DND-41 (cell line): ENCODE data around the gene SHROOM3.

Experiments
- ATAC-seq: fragments of 200-7000 bp; cut with Tn5 transposase; 3 replicates; pipeline ENCODE4 v1.9.1; 2021; ENCODE audit warnings: low read depth; ENCODE audit not compliant: insufficient read depth
- DNase-seq: peaks from one replicate; pipeline ENCODE4 v3.0.0-alpha.2; 2020
- H2AFZ ChIP-seq: 2 replicates; pipeline ENCODE4 v1.6.0; 2012; ENCODE audit warnings: low read depth, low read length
- H3K27ac ChIP-seq: 2 replicates; pipeline ENCODE4 v1.5.1; 2012; ENCODE audit warnings: low read length, inconsistent platforms
- H3K27me3 ChIP-seq: fragments of 200-600 bp; sonication (generic); 2 replicates; pipeline ENCODE4 v1.6.0; 2012; ENCODE audit warnings: low read length, mild to moderate bottlenecking, inconsistent platforms; ENCODE audit not compliant: insufficient read depth, poor library complexity
- H3K36me3 ChIP-seq: 2 replicates; pipeline ENCODE4 v1.5.1; 2012; ENCODE audit warnings: low read length, inconsistent platforms; ENCODE audit not compliant: insufficient read depth
- H3K4me1 ChIP-seq: 2 replicates; pipeline ENCODE4 v1.5.1; 2012; ENCODE audit warnings: mild to moderate bottlenecking, low read length; ENCODE audit not compliant: insufficient read depth
- H3K4me2 ChIP-seq: 2 replicates; pipeline ENCODE4 v1.6.0; 2012; ENCODE audit warnings: mild to moderate bottlenecking, moderate library complexity, low read length, inconsistent platforms; ENCODE audit not compliant: insufficient read depth
- H3K4me3 ChIP-seq, 2 experiments: fragments of 200-600 bp in 1 of 2; shearing (Covaris generic) in 1 of 2; 2 replicates each; pipeline ENCODE4 v1.5.1; 2012 to 2016; ENCODE audit warnings: inconsistent platforms in 2 of 2, low read length in 2 of 2, mild to moderate bottlenecking in 2 of 2, low read depth in 1 of 2, moderate library complexity in 1 of 2
- H3K79me2 ChIP-seq: 2 replicates; pipeline ENCODE4 v1.6.0; 2012; ENCODE audit warnings: low read length, inconsistent platforms; ENCODE audit not compliant: insufficient read depth
- H3K9ac ChIP-seq: 2 replicates; pipeline ENCODE4 v1.6.0; 2012; ENCODE audit warnings: low read depth, mild to moderate bottlenecking, inconsistent platforms, low read length, moderate library complexity
- H3K9me3 ChIP-seq: 2 replicates; pipeline ENCODE4 v1.5.1; 2012; ENCODE audit warnings: low read length, moderate library complexity, mild to moderate bottlenecking, inconsistent platforms; ENCODE audit not compliant: insufficient read depth, severe bottlenecking
- H4K20me1 ChIP-seq: 2 replicates; pipeline ENCODE4 v1.6.0; 2012; ENCODE audit warnings: low read length; ENCODE audit not compliant: insufficient read depth
- EZH2 ChIP-seq: IDR thresholded peaks from 3 replicates; pipeline ENCODE4 v1.6.1; 2012; ENCODE audit warnings: borderline replicate concordance, low read depth, mild to moderate bottlenecking, moderate library complexity, low read length, inconsistent platforms; ENCODE audit not compliant: severe bottlenecking
- TF ChIP-seq, protein P1 (sequence below): IDR thresholded peaks from 2 replicates; pipeline ENCODE4 v1.5.1; 2012; ENCODE audit warnings: borderline replicate concordance, low read length, moderate library complexity, mild to moderate bottlenecking; ENCODE audit not compliant: poor library complexity, severe bottlenecking; ENCODE audit errors: extremely low read depth

The SHROOM3 gene

DNA sequence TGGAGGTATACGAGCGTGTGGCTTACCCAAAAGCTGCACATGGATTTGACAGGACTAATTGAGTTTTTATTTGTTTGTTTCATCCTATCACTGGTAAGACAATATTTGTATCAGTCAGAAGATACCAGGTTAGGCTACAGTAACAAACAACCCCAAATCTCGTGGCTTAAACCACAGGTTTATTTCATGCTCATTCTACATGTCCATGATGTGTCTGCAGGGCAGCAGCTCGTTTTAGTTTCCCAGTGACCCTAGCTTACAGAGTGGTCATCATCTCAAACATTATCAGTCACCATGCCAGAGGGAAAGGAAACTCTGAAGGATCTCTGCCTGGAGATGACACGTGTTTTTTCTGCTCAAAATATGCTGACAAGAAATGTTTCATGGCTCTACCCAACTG lies 108.3 kb downstream of the SHROOM3 start:
- DNase-seq = no peak

DNA sequence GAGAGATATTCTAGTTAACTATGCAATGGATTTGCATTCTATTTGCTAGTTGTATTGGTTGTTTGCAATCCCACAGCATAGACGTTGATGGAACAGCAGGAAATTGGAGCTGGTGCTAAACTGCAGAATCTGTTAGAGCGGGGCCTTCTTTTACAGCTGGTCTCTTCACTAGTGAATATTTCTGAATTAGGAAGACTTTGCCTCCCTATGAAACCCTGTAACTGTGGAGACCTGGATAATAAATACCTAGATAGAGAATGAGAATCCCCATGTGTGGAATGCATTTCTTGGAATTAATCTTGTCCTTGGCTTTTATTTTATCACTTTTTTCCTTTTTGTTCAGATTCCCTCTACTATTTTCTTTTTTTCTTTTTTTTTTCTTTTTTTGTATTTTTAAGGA lies 109.7 kb downstream of the SHROOM3 start:
- Histone ChIP-seq H3K4me1 (no peaks in the 10 kb centered on the region), H3K4me3 (no peak overlapping the region), H3K27ac (no peak overlapping the region), H3K4me2 (no peak overlapping the region), H3K27me3 (no peaks in the 10 kb centered on the region), H3K36me3 (no peaks in the 10 kb centered on the region), H4K20me1 (no peaks in the 10 kb centered on the region), H2AFZ (no peak overlapping the region), H3K9me3 (no peaks in the 10 kb centered on the region), H3K79me2 (no peaks in the 10 kb centered on the region), H3K9ac (no peak overlapping the region)
- no peak for ATAC-seq
- TF ChIP-seq EZH2 = no peak
- TF ChIP-seq, protein P1, sequence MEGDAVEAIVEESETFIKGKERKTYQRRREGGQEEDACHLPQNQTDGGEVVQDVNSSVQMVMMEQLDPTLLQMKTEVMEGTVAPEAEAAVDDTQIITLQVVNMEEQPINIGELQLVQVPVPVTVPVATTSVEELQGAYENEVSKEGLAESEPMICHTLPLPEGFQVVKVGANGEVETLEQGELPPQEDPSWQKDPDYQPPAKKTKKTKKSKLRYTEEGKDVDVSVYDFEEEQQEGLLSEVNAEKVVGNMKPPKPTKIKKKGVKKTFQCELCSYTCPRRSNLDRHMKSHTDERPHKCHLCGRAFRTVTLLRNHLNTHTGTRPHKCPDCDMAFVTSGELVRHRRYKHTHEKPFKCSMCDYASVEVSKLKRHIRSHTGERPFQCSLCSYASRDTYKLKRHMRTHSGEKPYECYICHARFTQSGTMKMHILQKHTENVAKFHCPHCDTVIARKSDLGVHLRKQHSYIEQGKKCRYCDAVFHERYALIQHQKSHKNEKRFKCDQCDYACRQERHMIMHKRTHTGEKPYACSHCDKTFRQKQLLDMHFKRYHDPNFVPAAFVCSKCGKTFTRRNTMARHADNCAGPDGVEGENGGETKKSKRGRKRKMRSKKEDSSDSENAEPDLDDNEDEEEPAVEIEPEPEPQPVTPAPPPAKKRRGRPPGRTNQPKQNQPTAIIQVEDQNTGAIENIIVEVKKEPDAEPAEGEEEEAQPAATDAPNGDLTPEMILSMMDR = no peak
- no peak for DNase-seq

More for the DNA sequence above, 108.3 kb downstream of the SHROOM3 start:
- ATAC-seq = no peak
- TF ChIP-seq, protein P1 = no peak
- no peak for TF ChIP-seq EZH2
- Histone ChIP-seq H3K4me3 (no peak overlapping the region), H3K79me2 (no peaks in the 10 kb centered on the region), H3K27ac (no peak overlapping the region), H3K4me1 (no peaks in the 10 kb centered on the region), H3K36me3 (no peaks in the 10 kb centered on the region), H2AFZ (no peak overlapping the region), H3K4me2 (no peak overlapping the region), H3K9me3 (no peaks in the 10 kb centered on the region), H3K9ac (no peak overlapping the region), H4K20me1 (no peaks in the 10 kb centered on the region), H3K27me3 (no peaks in the 10 kb centered on the region)

DNA sequence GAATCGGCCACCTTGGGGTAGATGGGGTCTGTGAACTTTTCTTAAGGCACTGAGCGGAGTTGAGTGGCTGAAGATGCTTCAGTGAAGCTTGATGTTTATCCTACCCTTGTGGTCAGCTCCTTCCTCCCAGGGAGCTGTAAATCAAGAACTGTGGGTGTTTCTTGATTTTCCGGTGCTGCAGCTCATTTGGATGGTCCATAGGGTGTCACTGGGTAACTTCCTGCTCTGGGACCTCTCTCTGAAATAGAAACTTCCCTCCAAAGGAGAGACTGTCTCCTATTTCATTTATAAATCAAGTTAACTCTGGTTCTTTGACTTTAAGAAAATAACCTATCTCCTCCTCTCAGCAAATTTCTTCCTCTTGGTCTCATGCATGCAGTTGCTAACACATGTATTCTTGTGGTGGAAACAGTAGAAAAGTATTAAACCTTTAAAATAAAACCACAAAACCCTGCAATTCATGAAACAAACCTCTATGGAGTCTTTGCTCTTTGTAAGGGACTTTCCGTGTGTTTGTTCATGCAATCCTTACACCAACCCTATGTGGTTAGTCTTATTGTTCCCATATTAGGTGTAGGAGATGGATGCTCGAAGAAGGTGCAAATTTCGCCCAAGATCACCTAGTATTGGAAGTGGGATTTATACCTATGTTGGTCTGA lies 110.3 kb downstream of the SHROOM3 start:
- Histone ChIP-seq H3K27me3 (no peaks in the 10 kb centered on the region), H4K20me1 (no peaks in the 10 kb centered on the region), H3K9ac (no peak overlapping the region), H3K4me3 (no peak overlapping the region), H3K4me2 (no peak overlapping the region), H3K4me1 (no peaks in the 10 kb centered on the region), H3K79me2 (no peaks in the 10 kb centered on the region), H3K9me3 (no peaks in the 10 kb centered on the region), H3K36me3 (no peaks in the 10 kb centered on the region), H3K27ac (no peak overlapping the region), H2AFZ (no peak overlapping the region)
- TF ChIP-seq, protein P1 = no peak
- TF ChIP-seq EZH2 = no peak
- DNase-seq (no peak), ATAC-seq (no peak)
